ENCODE results near the gene PRSS58.

DNA sequence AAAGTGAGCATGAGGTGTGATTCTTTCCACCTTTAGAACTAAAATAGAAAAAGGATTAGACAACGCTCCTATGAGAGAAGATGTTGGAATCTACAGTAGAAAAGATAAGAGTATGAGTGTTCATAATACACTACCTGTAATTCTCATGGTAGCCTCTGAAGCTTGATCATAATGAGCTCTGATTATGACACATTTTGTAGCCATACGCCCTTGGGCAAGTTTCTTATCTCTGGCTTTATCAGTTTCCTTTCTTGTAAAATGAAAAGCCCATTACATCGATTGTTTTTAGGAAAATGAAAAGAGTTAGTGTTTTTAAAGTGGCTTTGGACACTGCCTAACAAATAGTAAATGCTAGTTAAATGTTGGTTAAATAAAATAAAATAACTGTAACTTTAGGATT lies 22.4 kb upstream of the PRSS58 start:
- no peak for TF ChIP-seq POLR2AphosphoS5 (IDR thresholded peaks at IDR 0.05)
- TF ChIP-seq, protein P1, sequence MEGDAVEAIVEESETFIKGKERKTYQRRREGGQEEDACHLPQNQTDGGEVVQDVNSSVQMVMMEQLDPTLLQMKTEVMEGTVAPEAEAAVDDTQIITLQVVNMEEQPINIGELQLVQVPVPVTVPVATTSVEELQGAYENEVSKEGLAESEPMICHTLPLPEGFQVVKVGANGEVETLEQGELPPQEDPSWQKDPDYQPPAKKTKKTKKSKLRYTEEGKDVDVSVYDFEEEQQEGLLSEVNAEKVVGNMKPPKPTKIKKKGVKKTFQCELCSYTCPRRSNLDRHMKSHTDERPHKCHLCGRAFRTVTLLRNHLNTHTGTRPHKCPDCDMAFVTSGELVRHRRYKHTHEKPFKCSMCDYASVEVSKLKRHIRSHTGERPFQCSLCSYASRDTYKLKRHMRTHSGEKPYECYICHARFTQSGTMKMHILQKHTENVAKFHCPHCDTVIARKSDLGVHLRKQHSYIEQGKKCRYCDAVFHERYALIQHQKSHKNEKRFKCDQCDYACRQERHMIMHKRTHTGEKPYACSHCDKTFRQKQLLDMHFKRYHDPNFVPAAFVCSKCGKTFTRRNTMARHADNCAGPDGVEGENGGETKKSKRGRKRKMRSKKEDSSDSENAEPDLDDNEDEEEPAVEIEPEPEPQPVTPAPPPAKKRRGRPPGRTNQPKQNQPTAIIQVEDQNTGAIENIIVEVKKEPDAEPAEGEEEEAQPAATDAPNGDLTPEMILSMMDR (IDR thresholded peaks at IDR 0.05), result no peak
- no peak for TF ChIP-seq POLR2A (IDR thresholded peaks at IDR 0.05)
